Type B pancreatic cell (in vitro differentiated cells): ENCODE results near the gene ADISSP. TPM values are rescaled to one million over a fixed set of nuclear protein-coding genes. Genes with fewer than 3 reads are reported as not detected.

ENCODE experiments used
- DNase-seq: peaks from one replicate; pipeline ENCODE4 v3.0.0; 2021; ENCODE audit warnings: mixed read lengths; ENCODE audit not compliant: unreplicated experiment; ENCODE audit errors: extremely low spot score
- H3K27ac Mint-ChIP-seq: 2 replicates; pipeline ENCODE4 v1.8.0; 2021; ENCODE audit warnings: mild to moderate bottlenecking, mixed read lengths
- H3K27me3 Mint-ChIP-seq: 2 replicates; pipeline ENCODE4 v1.8.0; 2021; ENCODE audit warnings: mixed read lengths
- H3K36me3 Mint-ChIP-seq: 2 replicates; pipeline ENCODE4 v1.8.0; 2021; ENCODE audit warnings: mixed read lengths
- H3K4me1 Mint-ChIP-seq: one replicate; pipeline ENCODE4 v1.8.0; 2021; ENCODE audit warnings: mixed read lengths; ENCODE audit not compliant: unreplicated experiment
- H3K4me3 Mint-ChIP-seq: 2 replicates; pipeline ENCODE4 v1.8.0; 2021; ENCODE audit warnings: mild to moderate bottlenecking, mixed read lengths
- H3K9me3 Mint-ChIP-seq: 2 replicates; pipeline ENCODE4 v1.8.0; 2021; ENCODE audit warnings: mixed read lengths
- CTCF ChIP-seq: fragments of 200-600 bp; sonication (generic); conservative IDR thresholded peaks from 2 replicates; pipeline ENCODE4 v1.5.0; 2021; ENCODE audit warnings: antibody characterized with exemption, mild to moderate bottlenecking
- total RNA-seq: library from RNA; stranded (reverse); gene quantifications from 2 replicates; pipeline ENCODE4 v1.2.1, GENCODE V29; 2021; ENCODE audit warnings: low replicate concordance

The ADISSP gene
- total RNA-seq, 1 donor from 2014 or later = 49.4 TPM

DNA sequence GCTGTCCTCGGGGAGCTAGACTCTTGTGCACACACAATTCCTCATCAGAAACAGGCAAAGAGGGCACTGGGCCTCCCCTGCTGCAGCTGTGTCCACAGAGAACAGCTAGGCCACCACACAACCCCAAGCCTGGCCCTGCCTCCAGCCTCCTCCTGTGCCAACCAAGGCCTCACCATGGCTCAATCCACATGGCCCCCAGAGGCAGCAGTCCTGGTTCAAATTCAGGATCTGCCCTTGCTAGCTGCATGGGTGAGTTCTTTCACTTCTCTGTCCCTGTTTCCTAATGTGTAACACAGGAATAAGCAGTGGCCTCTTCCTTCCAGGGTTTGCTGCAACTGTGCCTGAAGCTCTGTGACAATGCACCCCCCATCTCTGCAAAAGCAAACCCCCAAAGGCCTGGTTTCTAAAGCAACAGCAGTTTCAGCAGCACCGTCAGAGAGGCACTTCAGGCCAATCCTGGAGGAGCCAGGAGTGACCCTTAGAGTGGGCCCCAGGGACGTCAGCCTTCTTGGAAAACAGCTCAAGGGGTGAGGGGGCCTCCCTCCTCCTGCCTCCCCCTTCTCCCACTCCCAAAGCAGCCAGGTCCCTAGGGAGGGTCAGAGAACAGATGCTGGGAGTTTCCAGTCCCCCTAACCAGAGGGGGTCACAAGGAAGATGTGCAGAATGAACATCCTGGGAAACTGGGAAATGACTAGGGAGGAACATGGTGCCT, 2.2 kb downstream of the ADISSP start:
- no peak for DNase-seq
- peaks cover 28% of the 10 kb centered on the region for H3K4me1 Mint-ChIP-seq
- no peaks in the 10 kb centered on the region for H3K9me3 Mint-ChIP-seq
- H3K4me3 Mint-ChIP-seq = peak overlapping the region; percentile 86
- H3K27me3 Mint-ChIP-seq = no peaks in the 10 kb centered on the region
- H3K36me3 Mint-ChIP-seq = no peaks in the 10 kb centered on the region
- no peak overlapping the region for H3K27ac Mint-ChIP-seq
- no peak for TF ChIP-seq CTCF

DNA sequence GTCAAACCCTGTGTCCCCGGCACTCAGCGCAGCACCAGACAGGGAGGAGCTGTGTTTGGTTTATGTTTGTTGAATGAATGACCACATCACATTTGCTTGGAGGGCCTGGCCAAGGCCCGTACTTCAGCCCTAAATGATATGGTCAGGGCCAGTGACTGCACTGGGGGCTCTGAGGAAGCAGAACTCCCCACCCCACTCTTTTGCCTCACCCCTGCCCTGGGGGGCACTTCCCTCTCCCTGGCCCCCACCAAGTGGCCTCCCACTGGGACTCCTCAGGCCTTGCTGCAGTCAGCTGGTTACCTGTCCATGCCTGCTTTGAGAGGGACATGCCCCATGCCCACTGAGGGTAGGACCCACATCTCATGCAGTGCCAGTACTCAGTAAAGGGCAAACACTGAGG, 2.9 kb downstream of the ADISSP start:
- H3K9me3 Mint-ChIP-seq = no peaks in the 10 kb centered on the region
- H3K27ac Mint-ChIP-seq = no peak overlapping the region
- no peak for DNase-seq
- no peaks in the 10 kb centered on the region for H3K27me3 Mint-ChIP-seq
- peaks cover 2% of the 10 kb centered on the region for H3K36me3 Mint-ChIP-seq
- H3K4me1 Mint-ChIP-seq = peaks cover 28% of the 10 kb centered on the region
- no peak for TF ChIP-seq CTCF
- no peak overlapping the region for H3K4me3 Mint-ChIP-seq

DNA sequence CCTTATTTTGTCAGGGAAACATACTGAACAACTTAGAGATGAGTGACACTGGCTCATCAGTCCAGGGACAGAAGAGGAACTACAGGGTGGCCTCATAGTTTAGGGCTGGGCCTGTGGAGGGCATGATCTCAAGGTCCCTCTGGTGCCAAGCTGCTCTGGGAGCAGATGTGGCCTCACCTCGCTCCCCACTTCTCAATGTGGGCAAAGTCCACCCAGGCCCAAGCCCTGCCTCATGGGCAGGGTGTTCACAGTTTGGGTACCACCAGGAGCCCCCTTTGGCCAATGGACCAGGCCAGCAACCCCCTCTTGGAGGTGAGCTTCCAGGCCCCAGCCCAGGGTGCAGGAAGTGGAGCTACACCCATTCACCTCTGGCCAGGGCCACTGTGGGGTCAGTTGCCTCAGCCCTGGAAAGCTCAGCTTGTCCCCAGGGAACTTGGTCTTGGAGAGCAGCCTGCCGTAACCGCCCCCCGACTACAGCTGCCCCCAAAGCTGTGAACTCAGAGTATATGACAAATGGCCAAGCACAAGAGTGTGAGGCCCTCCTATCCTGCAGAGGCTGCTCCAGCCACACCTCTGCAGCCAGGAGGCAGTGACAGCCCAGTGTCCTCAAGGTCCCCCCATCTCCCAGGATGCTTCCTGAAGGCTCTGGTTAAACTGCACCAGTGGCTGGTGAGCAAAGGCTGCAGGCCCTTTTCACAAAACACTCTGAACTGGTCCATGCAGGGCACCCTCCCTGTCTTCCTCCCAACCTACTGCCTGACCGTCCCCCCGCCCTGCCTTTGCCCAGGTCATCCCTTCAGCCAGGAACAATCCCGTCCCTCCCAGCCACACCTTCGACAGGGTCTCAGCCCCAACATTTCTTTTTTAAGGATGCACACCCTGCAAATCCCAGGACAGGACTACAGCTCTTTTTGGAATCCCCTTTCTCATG, 3.6 kb downstream of the ADISSP start:
- Mint-ChIP-seq H3K4me3 (no peak overlapping the region), H3K27ac (no peak overlapping the region), H3K36me3 (peaks cover 3% of the 10 kb centered on the region), H3K9me3 (no peaks in the 10 kb centered on the region), H3K4me1 (peaks cover 24% of the 10 kb centered on the region), H3K27me3 (no peaks in the 10 kb centered on the region)
- no peak for TF ChIP-seq CTCF
- DNase-seq = no peak

DNA sequence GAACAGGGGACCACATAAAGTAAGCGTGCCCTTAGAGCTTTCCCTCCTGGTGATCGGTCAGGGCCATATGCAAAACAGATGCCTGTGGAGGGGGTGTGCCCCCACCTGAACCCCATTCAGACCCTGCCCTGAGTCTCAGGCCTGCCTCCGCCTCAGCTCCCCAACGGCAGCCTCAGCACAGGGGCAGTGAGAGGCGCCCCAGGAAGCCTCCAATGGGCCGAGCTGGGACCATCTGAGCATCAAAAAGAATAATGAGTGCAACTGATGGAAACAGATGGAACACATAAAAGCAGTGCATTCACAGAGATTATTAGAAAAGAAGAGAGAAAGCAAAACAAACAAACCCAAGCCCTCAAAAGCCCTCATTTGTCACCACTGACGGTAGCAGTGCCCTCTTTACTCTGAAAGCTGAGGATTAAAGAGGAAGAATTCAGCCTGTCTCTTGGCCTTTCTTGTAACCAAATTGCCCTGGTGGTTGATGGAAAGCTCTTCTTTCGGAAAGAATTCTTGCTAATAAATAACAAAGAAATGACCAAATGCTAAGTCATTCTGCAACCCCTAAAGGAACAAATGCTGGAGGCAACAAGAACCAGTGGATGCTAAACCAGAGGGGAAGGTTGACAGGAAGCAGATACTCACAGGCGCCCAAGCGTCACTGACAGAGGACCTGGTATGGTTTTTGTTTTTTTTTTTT, 6.8 kb downstream of the ADISSP start:
- Mint-ChIP-seq H3K36me3 (peaks cover 3% of the 10 kb centered on the region), H3K4me3 (no peak overlapping the region), H3K27ac (no peak overlapping the region), H3K9me3 (no peaks in the 10 kb centered on the region), H3K4me1 (peaks cover 9% of the 10 kb centered on the region), H3K27me3 (no peaks in the 10 kb centered on the region)
- no peak for DNase-seq
- TF ChIP-seq CTCF = no peak

DNA sequence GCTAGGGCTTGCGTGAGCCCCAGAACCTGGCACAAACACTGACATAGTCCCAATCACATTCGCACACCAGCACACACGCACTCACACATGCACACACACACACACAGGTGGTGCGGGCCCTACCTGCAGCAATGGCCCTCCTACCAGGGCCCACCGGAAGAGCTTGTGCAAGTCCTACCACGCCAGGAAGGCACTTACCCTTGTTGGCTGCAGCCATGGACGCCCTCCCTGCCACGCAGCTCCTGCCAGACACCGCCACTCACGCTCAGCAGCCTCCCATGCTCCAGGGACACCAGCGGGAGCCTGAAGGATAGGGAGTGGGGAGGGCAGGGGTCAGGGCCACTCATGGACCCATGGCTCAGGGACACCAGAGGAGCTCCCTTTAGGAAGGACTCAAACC, 7.7 kb downstream of the ADISSP start:
- no peaks in the 10 kb centered on the region for H3K27me3 Mint-ChIP-seq
- H3K27ac Mint-ChIP-seq = peak overlapping the region; percentile 39
- H3K4me3 Mint-ChIP-seq = no peak overlapping the region
- H3K36me3 Mint-ChIP-seq = peaks cover 3% of the 10 kb centered on the region
- H3K9me3 Mint-ChIP-seq = no peaks in the 10 kb centered on the region
- TF ChIP-seq CTCF = no peak
- peaks cover 5% of the 10 kb centered on the region for H3K4me1 Mint-ChIP-seq
- DNase-seq = no peak
